IPS-20b (cell line): ENCODE results near the gene MRPS2.
"Not testable (repeated sequence)": the region's sequence is repeated elsewhere in the genome, so short reads cannot be mapped to it uniquely, and the experiment has no call there.

ENCODE experiments used
- H3K27ac ChIP-seq: one replicate; pipeline ENCODE4 v1.5.1; 2013; ENCODE audit warnings: low read length
- H3K27me3 ChIP-seq: 2 replicates; pipeline ENCODE4 v1.6.1; 2013; ENCODE audit warnings: mild to moderate bottlenecking, low read length, inconsistent platforms; ENCODE audit not compliant: insufficient read depth
- H3K36me3 ChIP-seq: 2 replicates; pipeline ENCODE4 v1.6.1; 2013; ENCODE audit warnings: low read depth, mild to moderate bottlenecking, inconsistent platforms, low read length, moderate library complexity; ENCODE audit not compliant: insufficient read depth
- H3K4me1 ChIP-seq: 2 replicates; pipeline ENCODE4 v1.6.1; 2013; ENCODE audit warnings: mild to moderate bottlenecking, control low read depth, inconsistent platforms, low read length, moderate library complexity; ENCODE audit not compliant: insufficient read depth
- H3K4me3 ChIP-seq: 2 replicates; pipeline ENCODE4 v1.5.1; 2013; ENCODE audit warnings: mild to moderate bottlenecking, low read length, inconsistent platforms
- H3K9ac ChIP-seq: 2 replicates; pipeline ENCODE4 v1.6.1; 2013; ENCODE audit warnings: low read depth, mild to moderate bottlenecking, inconsistent platforms, low read length, moderate library complexity
- H3K9me3 ChIP-seq: 2 replicates; pipeline ENCODE4 v1.6.1; 2013; ENCODE audit warnings: mild to moderate bottlenecking, low read depth, low read length, inconsistent platforms; ENCODE audit not compliant: insufficient read depth

Gene MRPS2

DNA sequence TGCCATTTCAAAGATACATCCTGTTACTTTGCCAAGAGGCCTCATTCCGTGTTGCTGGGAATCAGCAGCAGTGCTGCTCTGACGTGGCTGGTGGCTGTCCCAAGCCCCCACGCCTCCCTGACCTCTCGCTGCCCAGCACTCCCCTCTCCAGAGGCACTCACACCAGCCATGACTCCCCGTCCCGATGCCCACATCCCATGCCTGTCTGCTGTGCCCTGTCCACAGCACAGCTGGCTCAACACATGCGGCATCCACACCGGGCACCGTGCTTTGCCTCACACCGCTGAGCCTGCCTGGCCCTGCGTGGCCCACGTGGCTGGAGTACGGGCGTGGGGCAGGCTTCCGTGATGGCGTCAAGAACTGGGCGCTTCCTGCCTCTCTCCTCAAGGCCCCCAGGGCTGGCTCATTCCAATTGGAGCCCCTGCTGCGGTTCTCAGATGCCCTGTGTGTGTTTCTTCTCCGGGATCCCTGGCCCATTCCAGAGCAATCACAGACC, 12.9 kb downstream of the MRPS2 start:
- Histone ChIP-seq H3K9ac (no peak overlapping the region), H3K9me3 (no peaks in the 10 kb centered on the region), H3K4me1 (no peaks in the 10 kb centered on the region), H3K27ac (no peak overlapping the region), H3K36me3 (no peaks in the 10 kb centered on the region), H3K27me3 (no peaks in the 10 kb centered on the region), H3K4me3 (no peak overlapping the region)

DNA sequence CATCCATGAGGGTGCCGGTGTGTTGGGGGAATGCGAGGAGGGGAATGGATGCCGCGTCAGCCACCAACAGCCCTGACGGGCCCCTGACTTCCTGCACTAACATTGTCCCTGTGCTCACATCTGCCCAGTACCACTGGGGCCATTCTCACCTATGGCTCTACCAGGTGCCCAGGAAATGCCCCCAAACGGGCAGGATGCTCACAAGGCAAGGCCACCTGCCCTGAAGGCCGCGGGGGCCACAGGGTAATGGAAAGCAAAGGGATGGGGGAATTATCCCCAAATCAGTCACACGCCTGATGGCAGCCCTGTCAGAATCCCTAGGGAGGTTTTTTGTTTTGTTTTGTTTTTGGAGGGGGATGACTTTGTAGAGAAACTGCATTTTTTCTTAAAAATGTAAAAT, 13.4 kb downstream of the MRPS2 start:
- H3K9me3 ChIP-seq, H3K36me3 ChIP-seq, H3K27me3 ChIP-seq, H3K4me1 ChIP-seq, H3K27ac ChIP-seq, H3K4me3 ChIP-seq, H3K9ac ChIP-seq: not testable (repeated sequence)

- Histone ChIP-seq H3K27me3 (no peaks in the 10 kb centered on the region), H3K9me3 (no peaks in the 10 kb centered on the region), H3K36me3 (no peaks in the 10 kb centered on the region), H3K4me1 (no peaks in the 10 kb centered on the region), H3K27ac (no peak overlapping the region), H3K4me3 (no peak overlapping the region), H3K9ac (no peak overlapping the region)
These were observed 14.0 kb downstream of the MRPS2 start for GRCh38 chr9:135514342-135515082.

GRCh38 chr9:135515083-135515951, 14.8 kb downstream of the MRPS2 start:
- H3K9ac ChIP-seq: no peak overlapping the region
- H3K9me3 ChIP-seq: no peaks in the 10 kb centered on the region
- H3K27ac ChIP-seq: no peak overlapping the region
- no peaks in the 10 kb centered on the region for H3K4me1 ChIP-seq
- no peaks in the 10 kb centered on the region for H3K27me3 ChIP-seq
- H3K4me3 ChIP-seq: no peak overlapping the region
- H3K36me3 ChIP-seq: no peaks in the 10 kb centered on the region

DNA sequence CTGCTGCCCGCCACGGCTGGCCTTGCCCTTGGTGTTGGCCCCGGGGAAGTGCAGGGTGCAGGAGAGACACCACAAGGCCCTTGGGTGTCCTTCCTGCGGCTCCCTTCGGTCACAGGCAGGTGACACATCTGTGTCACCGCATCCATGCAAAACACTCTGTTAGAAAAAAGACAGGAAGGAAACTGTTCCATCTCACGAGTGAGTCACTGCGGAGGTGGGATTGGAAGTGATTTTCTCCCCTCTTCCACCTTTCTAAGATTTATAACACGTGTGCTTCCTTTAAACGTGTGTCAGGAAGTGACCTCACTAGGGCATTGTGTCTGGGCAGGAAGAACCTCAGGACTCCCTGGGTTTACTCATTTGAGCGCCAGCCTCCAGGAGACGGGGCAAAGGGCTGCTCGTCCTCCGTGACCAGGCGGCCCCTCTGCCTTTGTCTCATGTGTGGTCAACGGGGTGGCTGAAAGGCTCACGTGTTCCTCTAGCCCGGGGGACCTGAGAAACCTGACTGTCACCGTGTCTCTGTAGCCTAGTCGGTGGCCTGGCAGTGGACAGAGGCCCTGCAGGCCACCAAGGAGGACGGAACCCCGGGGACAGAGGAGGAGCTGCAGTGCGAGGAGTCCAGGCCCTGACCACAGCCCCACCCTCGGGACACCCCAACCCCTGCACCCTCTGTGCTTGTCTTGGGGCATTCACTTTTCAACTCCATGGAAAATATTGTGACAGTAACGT, 15.8 kb downstream of the MRPS2 start:
- no peak overlapping the region for H3K9ac ChIP-seq
- no peaks in the 10 kb centered on the region for H3K4me1 ChIP-seq
- no peaks in the 10 kb centered on the region for H3K9me3 ChIP-seq
- H3K27me3 ChIP-seq: no peaks in the 10 kb centered on the region
- no peaks in the 10 kb centered on the region for H3K36me3 ChIP-seq
- no peak overlapping the region for H3K27ac ChIP-seq
- H3K4me3 ChIP-seq: no peak overlapping the region

DNA sequence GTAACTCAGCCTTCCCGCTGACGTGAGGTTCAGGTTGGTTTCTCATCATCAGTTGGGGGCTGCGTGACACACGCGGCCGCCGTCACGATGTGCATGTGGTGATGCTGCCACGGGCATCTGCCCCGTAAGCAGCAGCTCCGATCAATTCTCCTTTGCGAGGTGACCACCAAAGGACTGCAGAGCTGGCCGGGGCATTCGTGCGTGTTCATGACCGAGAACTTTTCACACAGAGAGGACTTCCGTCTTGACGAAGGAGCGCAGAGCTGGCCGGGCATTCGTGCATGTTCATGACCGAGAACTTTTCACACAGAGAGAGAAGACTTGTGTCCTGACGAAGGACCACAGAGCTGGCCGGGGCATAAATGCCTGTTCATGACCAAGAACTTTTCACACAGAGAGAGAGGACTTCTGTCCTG, 16.9 kb downstream of the MRPS2 start:
- Histone ChIP-seq H3K27ac (no peak overlapping the region), H3K27me3 (no peaks in the 10 kb centered on the region), H3K36me3 (no peaks in the 10 kb centered on the region), H3K9ac (no peak overlapping the region), H3K9me3 (no peaks in the 10 kb centered on the region), H3K4me3 (no peak overlapping the region), H3K4me1 (no peaks in the 10 kb centered on the region)

DNA sequence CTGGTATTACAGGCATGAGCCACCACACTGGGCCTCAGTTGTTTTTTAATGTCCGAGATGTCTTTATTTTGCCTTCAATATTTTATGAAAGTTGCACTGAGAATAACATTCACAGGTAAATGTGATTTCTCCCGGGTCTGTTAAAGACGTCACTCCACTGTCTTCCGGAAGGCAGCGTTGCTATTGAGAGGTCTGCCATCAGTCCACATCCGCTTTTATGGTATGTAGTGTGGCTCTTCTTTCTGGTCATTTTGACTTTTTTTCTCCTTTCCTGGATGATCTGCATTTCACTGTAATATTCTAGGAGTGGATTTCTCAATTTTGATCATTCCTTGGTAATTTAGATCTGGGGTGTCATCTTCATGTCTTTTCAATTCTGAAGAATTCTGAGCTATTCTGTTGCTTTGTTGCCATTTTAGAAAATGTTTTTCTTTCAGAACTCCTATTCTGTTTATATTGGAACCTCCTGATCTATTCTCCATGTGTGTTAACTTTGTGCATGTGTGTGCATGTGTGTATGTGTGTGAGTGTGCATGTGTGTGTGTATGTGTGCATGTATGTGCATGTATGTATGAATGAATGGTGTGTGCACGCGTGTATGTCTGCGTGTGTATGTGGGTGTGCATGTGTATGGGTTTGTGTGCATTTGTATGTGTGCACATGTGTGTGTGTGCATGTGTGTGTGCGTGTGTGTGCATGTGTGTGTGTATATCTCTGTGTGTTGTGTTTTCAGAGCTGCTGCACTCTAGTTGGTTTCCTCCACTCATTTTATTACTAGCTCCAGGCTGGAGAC, 18.9 kb downstream of the MRPS2 start:
- Histone ChIP-seq H3K9ac (no peak overlapping the region), H3K27me3 (no peaks in the 10 kb centered on the region), H3K9me3 (no peaks in the 10 kb centered on the region), H3K36me3 (no peaks in the 10 kb centered on the region), H3K27ac (no peak overlapping the region), H3K4me3 (no peak overlapping the region), H3K4me1 (no peaks in the 10 kb centered on the region)

DNA sequence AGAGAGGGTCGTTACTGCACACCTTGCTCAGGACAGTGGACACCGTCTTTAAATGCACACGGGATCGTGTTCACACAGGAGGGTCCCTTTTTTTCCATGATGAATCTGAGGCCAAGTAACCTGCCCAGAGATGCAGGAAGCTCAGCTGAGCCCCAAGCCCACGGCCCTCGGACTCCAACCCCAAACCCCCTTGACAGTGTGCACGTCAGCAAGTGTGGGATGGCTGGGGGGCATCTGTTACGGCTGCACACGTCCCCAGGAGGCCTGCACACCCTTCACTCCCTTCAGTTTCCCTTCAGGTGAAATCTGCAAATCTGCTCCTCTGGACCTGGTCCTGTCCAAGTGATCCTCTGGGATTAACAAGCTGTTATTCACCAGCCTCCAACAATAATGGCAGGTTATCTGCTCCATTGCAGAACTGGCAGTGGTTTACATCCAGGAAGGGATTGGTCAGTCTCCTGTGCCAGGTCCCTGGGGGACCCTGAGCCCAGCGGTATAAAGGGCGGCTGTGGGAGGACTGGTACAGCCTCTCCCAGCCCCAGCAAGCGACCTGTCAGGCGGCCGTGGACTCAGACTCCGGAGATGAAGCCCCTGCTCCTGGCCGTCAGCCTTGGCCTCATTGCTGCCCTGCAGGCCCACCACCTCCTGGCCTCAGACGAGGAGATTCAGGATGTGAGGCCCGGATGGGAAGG, 20.6 kb downstream of the MRPS2 start, which contains the start of gene LCN1:
TSS of gene LCN1 (plus strand) at position 525 of the 692 bp plus-strand sequence. CDS start at position 583, 58 bp downstream.
- Histone ChIP-seq H3K4me3 (no peak within 1 kb of the TSS), H3K9ac (no peak within 1 kb of the TSS), H3K36me3 (no peaks in the 10 kb centered on the region), H3K4me1 (no peaks in the 10 kb centered on the region), H3K9me3 (no peaks in the 10 kb centered on the region), H3K27ac (no peak within 1 kb of the TSS), H3K27me3 (no peaks in the 10 kb centered on the region)

- no peak overlapping the region for H3K27ac ChIP-seq
- no peak overlapping the region for H3K4me3 ChIP-seq
- H3K9me3 ChIP-seq: no peaks in the 10 kb centered on the region
- no peak overlapping the region for H3K9ac ChIP-seq
- no peaks in the 10 kb centered on the region for H3K4me1 ChIP-seq
- H3K27me3 ChIP-seq: no peaks in the 10 kb centered on the region
- H3K36me3 ChIP-seq: no peaks in the 10 kb centered on the region
These were observed 21.2 kb downstream of the MRPS2 start for GRCh38 chr9:135521608-135522095.

DNA sequence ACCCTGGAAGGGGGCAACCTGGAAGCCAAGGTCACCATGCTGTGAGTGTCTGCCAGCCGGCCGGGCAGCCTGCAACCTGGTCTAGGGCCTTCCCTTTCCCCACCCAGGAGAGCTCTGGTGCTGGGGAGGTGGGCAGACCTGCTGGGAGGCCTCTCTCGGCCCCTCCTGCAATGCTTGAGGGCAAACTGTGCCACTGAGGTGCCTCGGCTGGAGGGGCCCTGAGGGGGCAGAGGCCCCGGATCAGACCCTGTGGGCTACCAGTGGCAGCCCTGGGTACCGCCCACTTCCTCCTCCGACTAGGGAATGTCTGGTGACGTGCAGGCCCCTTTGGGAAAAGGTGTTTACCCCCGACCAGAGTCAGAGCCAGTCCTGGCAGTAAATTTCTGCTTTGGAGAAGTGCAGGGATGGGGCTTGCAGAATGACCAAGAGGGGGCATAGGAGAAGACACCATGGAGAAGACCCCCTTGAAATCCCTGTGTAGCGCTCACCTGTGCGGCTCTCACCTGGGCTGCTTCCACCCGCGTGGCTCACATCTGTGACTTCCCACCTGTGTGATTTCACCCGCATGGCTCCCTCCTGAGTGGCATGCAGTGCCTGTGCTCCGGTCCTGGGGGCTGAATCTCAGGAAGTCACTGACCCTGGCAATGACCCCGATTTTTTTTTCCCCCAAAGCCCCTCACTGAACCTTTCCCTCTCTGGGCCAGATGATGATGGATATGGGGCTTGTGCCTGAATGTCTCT, 21.8 kb downstream of the MRPS2 start:
- H3K27me3 ChIP-seq: no peaks in the 10 kb centered on the region
- no peak overlapping the region for H3K4me3 ChIP-seq
- no peak overlapping the region for H3K27ac ChIP-seq
- H3K36me3 ChIP-seq: no peaks in the 10 kb centered on the region
- no peaks in the 10 kb centered on the region for H3K9me3 ChIP-seq
- no peaks in the 10 kb centered on the region for H3K4me1 ChIP-seq
- no peak overlapping the region for H3K9ac ChIP-seq
